PC-3 (cell line): ENCODE measurements around the gene BMP8B.
"Not testable (repeated sequence)": the region's sequence is repeated elsewhere in the genome, so short reads cannot be mapped to it uniquely, and the experiment has no call there.

Experiments used
- EZH2 ChIP-seq: fragments of 300-600 bp; sonication (generic); IDR thresholded peaks from one replicate; pipeline ENCODE4 v1.6.1; 2017; ENCODE audit warnings: antibody characterized with exemption, mild to moderate bottlenecking, low read length; ENCODE audit not compliant: unreplicated experiment
- EZH2phosphoT487 ChIP-seq: fragments of 300-600 bp; sonication (generic); IDR thresholded peaks from 2 replicates; pipeline ENCODE4 v1.6.1; 2018; ENCODE audit warnings: mild to moderate bottlenecking, antibody characterized with exemption, low read length, borderline replicate concordance

- not testable (repeated sequence) for TF ChIP-seq EZH2phosphoT487, EZH2
Measured at GRCh38 chr1:39773369-39773979, 15.2 kb downstream of the BMP8B start.
